Amniotic epithelial cell (primary cell): ENCODE results near the gene PLEKHA8.
A peak's percentile ranks its signal among the peaks of the same experiment; 100 is the strongest.
"Not testable (repeated sequence)": the region's sequence is repeated elsewhere in the genome, so short reads cannot be mapped to it uniquely, and the experiment has no call there.

Experiments
- DNase-seq: peaks from one replicate; pipeline ENCODE4 v3.0.0-alpha.2; 2010; ENCODE audit warnings: low read depth

Gene PLEKHA8

GRCh38 chr7:30065746-30066145 is 37.5 kb downstream of the PLEKHA8 start:
- no peak for DNase-seq

DNA sequence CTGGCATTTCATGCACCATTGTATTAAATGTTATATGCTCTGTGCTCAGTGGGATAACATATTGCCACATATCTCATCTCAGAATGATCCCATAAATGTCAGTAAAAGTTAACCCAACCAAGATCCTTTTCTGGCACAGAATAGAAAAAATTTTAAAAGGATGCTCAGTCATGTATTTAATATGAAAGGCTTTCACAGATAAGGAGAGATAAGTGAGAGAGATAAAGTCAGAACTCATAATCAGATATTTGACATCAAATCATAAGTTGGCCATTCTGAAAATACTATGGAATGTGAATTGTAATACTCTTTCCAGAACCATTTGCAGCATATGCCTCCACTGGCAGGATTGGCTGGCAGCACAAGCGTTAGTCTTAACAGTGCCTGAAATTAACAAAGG is 38.5 kb downstream of the PLEKHA8 start:
- no peak for DNase-seq

- DNase-seq = peak; percentile 68
Observed at GRCh38 chr7:30068117-30068516, 39.9 kb downstream of the PLEKHA8 start.

DNA sequence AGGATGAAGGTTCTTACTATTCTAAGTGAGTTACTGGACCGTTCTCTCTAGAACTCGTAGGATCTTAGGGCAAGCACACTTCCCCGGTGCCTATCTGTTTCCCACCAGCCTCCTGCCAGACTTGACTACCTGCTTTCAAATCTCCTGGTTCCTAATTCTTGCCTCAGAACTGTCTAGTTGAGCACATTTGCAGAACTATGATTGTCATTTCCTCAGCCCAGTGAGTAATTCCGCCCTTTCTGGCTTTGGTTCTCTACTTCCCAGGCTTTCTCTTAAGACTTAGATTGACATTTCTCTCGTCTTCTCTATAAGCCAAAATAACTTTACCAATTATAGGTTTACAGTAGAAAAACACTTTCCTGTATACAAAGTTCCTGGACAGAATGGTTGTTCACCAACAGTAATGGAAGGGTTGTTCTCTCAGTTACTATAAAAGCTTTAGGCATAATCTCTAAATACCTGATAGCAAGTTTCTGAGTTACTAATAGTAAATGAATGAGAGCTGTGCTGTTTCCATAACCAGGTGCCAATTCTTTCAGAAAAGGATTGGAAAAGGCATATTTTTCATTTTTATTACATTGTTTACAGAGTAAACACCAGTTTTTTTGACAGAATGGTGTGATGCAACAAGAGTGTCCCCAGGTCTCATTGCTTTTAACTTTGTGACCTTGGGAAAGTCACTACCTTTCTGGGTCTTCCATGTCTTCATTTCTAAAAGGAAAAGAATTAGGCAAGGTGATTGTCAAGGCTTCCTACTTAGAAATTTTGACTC is 41.1 kb downstream of the PLEKHA8 start:
- DNase-seq = no peak

GRCh38 chr7:30070052-30070451 is 41.8 kb downstream of the PLEKHA8 start:
- DNase-seq = no peak

DNA sequence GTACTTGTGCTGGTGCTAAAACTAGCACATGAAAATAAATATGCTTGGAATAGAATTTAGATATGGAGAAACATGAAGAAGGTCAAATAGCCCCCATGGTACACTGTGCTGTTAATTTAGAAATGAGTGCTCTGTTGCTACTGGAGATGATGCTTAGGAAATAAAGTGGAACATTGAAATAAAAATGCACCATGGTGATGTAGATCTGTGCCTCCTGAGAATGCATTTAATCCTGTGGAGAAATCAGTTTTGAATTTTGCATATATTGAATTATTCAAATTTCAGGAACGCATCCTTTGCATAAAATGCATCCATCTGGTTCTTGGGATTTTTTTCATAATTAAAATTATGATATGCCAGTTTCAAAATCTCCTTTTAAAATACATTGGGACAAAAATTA is 44.5 kb downstream of the PLEKHA8 start:
- DNase-seq = no peak

DNA sequence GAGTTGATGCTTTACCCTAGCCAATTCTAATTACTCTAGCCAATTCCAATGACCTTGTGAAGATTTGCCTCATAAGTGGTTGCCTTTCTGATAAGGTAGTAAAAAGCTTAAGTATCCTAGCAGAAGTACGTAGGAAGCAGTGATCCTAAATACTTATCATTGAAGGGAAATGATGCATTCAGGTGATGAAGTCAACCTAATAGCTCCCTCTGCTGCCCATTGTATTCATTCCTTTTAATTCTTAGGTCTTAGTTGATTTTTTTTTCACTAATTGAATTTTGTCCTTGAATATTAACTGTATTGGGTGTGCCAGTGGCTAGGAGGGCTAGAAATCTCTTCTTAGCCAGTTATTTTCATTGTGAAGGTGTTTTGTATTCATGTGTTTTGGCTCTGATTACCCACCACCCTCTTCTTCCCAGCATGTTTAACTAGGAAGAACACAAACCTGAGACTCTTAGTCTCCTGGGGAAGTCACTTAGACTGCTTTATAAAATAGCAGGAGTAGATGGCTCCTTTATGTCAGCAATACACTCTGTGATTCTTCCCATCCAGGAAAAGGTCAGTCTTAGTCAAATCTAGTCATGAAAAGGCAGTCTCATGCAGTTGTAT is 46.3 kb downstream of the PLEKHA8 start:
- DNase-seq = peak; percentile 62

DNA sequence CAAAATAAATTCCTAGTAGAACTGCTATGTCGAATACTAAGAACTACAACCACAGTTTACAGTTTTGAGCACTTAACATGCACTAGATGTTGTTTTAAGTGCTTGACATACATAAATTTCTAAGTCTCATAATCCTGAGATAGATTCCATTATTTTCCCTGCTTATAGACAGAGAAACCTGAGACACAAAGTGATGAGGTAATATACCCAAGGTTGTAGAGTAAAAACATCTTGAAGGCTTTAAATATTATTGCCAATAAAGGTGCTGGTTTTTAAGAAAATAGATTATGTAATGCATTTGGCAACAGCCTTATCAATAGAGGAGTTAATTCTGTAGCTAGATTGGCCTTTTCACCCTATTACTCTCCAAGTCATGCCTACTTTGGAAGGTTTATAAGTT is 48.2 kb downstream of the PLEKHA8 start:
- DNase-seq = no peak

DNA sequence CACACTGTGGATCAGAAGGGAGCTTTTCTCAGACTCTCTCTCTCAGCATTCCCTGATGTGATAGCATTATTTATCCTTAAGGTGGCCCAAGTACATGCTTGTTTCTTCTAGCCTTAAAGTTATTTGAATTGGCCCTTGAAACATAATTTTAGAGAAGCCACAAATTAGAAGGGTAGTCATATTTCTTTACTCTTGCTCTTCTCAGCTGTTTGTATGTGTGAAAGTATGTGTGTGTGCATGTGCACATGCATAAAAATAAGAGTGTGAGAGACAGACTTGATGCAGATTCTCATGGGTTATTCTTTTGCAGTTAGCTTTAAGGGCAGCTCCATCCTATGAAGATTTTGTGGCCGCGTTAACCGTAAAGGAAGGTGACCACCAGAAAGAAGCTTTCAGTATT is 50.1 kb downstream of the PLEKHA8 start:
- DNase-seq = no peak

- no peak for DNase-seq
Observed at GRCh38 chr7:30079880-30080279, 51.7 kb downstream of the PLEKHA8 start.

GRCh38 chr7:30080818-30081217 is 52.6 kb downstream of the PLEKHA8 start:
- no peak for DNase-seq

- no peak for DNase-seq
Observed at GRCh38 chr7:30082686-30083085, 54.5 kb downstream of the PLEKHA8 start.

GRCh38 chr7:30083334-30083733 is 55.1 kb downstream of the PLEKHA8 start:
- DNase-seq = no peak

DNA sequence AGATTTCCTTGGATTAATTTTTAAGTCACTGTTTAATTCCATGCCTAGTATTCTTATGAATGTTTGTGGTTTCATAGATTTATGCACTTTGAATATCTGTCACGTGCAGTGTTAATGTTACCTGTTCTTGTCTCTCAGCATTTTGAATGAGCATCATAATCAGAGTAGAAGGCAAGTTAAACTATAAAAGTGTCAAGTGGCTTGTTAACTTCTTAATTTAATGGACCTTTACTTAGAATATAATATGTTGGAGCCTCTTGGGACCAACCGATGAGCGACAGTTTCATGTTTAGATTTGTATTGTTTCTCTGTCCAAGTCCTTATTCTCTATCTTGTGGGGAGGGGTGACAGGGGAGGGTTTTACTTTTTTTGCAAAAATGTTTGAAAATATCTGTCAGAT is 56.0 kb downstream of the PLEKHA8 start:
- no peak for DNase-seq

- no peak for DNase-seq
Observed at GRCh38 chr7:30086529-30086928, 58.3 kb downstream of the PLEKHA8 start.

DNA sequence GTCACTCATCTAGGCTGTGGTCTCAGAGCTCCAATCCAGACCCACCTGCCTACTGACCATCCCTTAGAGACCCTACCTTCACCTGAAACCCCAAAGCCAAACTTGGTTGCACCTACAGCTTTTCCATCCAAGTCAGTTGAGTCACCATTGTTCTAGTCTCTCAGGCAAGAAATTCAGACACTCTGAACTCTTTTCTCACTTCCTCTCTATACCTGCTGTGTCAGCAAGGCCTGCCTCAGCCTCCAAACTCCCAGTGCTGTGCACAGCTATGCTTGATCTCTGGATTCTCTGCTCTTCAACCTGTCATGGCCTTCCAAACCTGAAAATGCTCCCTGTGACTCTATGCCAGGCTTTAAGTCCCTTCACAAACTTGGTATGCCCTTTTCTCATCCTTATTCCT is 59.2 kb downstream of the PLEKHA8 start:
- DNase-seq = no peak

GRCh38 chr7:30088362-30088761 is 60.1 kb downstream of the PLEKHA8 start:
- DNase-seq = no peak

GRCh38 chr7:30090111-30090510 is 61.9 kb downstream of the PLEKHA8 start:
- DNase-seq = no peak

GRCh38 chr7:30091491-30091912 is 63.3 kb downstream of the PLEKHA8 start:
- DNase-seq = peak; percentile 86

GRCh38 chr7:30091987-30092386 is 63.8 kb downstream of the PLEKHA8 start:
- peak; percentile 21 for DNase-seq

DNA sequence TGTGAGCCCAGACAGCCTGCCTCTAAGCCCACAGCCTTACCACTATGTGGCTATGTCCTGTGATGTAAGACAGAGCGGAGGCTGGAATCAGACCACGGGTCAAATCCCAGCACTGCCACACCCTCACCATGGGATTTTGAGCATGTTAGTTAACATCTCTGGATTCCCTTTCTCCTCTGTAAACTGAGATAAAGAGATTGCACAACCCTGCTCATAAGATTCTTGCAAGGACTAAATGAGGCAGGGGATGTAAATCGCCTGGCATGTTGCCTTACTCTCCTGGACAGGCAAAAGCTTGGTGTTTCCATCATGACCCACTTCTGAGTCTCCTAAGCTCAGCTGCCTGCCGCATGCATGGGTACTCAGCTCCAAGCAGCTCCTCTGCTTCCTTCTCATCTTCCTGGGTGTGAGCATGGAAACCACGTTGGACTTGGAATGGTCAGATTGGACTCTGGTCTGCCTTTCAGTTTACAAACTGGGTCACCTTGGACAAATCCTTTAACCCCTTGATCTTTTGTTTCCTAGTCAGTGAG is 65.3 kb downstream of the PLEKHA8 start:
- peak; percentile 93 for DNase-seq

GRCh38 chr7:30098599-30098998 is 70.4 kb downstream of the PLEKHA8 start:
- not testable (repeated sequence) for DNase-seq

DNA sequence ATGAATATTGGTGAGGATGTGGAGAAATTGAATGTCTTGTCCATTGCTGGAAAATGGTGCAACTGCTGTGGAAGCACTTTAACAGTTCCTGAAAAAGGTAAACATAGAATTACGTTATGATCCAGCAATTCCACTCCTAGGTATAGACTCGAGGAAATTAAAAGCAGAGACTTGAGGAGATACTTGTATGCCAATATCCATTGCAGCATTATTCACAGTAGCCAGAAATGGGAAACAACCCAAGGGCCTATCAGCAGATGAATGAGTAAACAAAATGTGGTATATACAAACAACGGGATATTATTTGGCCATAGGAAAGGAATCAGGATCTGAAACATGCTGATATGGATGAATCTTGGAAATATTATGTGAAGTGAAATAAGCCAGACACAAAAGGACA is 74.1 kb downstream of the PLEKHA8 start:
- no peak for DNase-seq

- no peak for DNase-seq
Observed at GRCh38 chr7:30104157-30104556, 75.9 kb downstream of the PLEKHA8 start.
